Mucosa of rectum (tissue), 2 donors: ENCODE measurements around the gene ANKRD33B.
"Not testable (repeated sequence)": the region's sequence is repeated elsewhere in the genome, so short reads cannot be mapped to it uniquely, and the experiment has no call there.

ENCODE experiments used
- H3K27ac ChIP-seq, 2 donors: one replicate each; pipeline ENCODE4 v1.7.0; 2013; ENCODE audit warnings: inconsistent platforms in 2 of 2, low read depth in 2 of 2, low read length in 2 of 2
- H3K27me3 ChIP-seq, 2 donors: one replicate each; pipeline ENCODE4 v1.7.0; 2013; ENCODE audit warnings: low read length in 2 of 2; ENCODE audit not compliant: control insufficient read depth in 2 of 2, insufficient read depth in 2 of 2
- H3K36me3 ChIP-seq, 2 donors: one replicate each; pipeline ENCODE4 v1.7.0; 2013; ENCODE audit warnings: low read length in 2 of 2; ENCODE audit not compliant: control insufficient read depth in 2 of 2, insufficient read depth in 2 of 2
- H3K4me1 ChIP-seq, 2 donors: one replicate each; pipeline ENCODE4 v1.7.0; 2013; ENCODE audit warnings: low read length in 2 of 2, mild to moderate bottlenecking in 1 of 2; ENCODE audit not compliant: control insufficient read depth in 2 of 2, insufficient read depth in 2 of 2
- H3K4me3 ChIP-seq, 2 donors: one replicate each; pipeline ENCODE4 v1.7.0; 2013; ENCODE audit warnings: low read length in 2 of 2
- H3K9ac ChIP-seq, 2 donors: one replicate each; pipeline ENCODE4 v1.7.0; 2013; ENCODE audit warnings: low read length in 2 of 2, low read depth in 1 of 2, mild to moderate bottlenecking in 1 of 2
- H3K9me3 ChIP-seq, 2 donors: one replicate each; pipeline ENCODE4 v1.7.0; 2013; ENCODE audit warnings: low read length in 2 of 2; ENCODE audit not compliant: control insufficient read depth in 2 of 2
- donor health status: healthy.
- donor health status: Normal muscosa, but diverticular disease.

The ANKRD33B gene

DNA sequence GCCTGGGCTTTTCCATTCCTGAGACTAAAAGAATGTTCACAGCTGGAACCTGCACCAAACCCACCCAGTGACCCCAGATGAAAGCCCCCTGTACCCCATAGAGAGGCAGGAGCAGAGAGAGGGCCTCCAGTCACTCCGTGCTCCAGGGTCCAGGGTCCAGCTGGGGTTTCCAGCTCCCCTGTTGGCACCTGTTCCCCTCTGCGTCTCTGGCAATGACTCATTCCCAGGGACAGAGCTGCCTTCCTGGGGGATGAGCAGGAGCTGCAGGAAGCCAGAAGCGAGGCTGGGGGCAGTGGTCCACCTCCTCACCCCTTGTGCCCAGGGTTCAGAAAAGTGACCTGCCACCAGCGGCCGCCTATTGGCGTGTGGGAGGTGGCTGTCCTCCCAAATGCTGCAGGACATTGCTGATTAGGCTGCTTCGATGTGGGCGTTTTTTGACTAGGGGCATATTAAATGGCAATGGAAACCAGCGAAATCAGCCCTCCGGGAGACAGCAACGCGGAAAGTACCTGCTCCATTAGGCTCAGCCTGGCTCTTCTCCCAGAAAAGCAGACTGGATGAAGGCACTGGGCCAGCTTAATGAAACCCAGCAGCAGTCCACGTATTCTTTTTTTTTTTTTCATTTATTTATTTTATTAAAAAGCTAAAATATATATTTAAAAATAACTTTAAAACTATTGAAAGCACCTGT, 99.8 kb downstream of the ANKRD33B start:
- Histone ChIP-seq H3K4me3 (no peak overlapping the region), H3K4me1 (no peaks in the 10 kb centered on the region)

DNA sequence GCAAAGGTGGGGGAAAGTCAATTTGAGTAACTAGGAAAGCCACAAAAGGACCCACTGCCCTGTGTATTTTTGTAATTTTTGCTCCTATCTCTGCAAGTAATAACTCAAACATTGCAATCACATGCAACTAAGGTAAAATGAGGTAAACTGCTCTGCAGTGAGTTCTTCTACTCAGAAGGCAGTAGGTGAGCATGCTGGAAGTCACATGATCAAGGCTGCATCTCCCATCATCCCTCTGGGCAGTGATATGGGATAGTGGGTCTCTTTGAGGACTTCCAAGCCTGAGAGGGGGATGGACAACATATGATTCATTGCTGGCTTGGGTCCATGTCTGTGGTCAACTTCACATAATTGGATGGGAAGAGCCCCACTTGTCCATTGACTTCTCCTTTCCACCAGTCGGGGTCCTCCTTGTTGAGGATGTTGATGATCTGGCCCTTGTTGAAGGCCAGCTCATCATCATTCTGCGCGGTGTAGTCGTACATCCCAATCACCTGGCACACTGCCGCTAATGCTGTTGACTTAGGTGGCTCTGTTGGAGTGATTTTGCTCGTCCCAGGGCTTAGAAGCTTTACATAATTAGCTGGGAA, 100.4 kb downstream of the ANKRD33B start:
- H3K27me3 ChIP-seq, H3K4me1 ChIP-seq, H3K4me3 ChIP-seq, H3K36me3 ChIP-seq, H3K9ac ChIP-seq, H3K9me3 ChIP-seq, H3K27ac ChIP-seq: not testable (repeated sequence)

More for the DNA sequence above, 99.8 kb downstream of the ANKRD33B start:
- Histone ChIP-seq H3K9me3 (no peaks in the 10 kb centered on the region), H3K27me3 (no peaks in the 10 kb centered on the region), H3K27ac (no peak overlapping the region), H3K9ac (no peak overlapping the region), H3K36me3 (no peaks in the 10 kb centered on the region)

DNA sequence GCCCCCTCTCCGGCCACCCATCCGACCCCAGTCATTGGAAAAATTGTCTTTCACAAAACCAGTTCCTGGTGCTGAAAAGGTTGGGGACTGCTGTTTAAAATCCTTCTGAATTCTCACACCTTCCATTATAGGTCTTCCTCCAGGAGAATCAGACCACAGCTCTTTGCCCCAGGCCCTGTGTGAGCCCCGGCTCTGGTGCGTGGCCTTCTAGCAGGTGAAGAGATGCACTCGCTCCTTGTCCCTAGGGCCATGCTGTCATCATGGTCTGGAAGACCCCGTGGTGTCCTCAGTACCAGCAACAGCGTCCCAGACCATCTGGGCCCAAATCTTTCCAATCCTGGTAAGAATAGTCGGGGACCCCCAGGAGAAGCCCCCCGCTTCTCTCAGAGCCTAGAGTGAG, 101.9 kb downstream of the ANKRD33B start:
- Histone ChIP-seq H3K9ac (no peak overlapping the region), H3K9me3 (no peaks in the 10 kb centered on the region), H3K36me3 (no peaks in the 10 kb centered on the region), H3K4me1 (no peaks in the 10 kb centered on the region), H3K4me3 (no peak overlapping the region), H3K27ac (no peak overlapping the region), H3K27me3 (no peaks in the 10 kb centered on the region)

DNA sequence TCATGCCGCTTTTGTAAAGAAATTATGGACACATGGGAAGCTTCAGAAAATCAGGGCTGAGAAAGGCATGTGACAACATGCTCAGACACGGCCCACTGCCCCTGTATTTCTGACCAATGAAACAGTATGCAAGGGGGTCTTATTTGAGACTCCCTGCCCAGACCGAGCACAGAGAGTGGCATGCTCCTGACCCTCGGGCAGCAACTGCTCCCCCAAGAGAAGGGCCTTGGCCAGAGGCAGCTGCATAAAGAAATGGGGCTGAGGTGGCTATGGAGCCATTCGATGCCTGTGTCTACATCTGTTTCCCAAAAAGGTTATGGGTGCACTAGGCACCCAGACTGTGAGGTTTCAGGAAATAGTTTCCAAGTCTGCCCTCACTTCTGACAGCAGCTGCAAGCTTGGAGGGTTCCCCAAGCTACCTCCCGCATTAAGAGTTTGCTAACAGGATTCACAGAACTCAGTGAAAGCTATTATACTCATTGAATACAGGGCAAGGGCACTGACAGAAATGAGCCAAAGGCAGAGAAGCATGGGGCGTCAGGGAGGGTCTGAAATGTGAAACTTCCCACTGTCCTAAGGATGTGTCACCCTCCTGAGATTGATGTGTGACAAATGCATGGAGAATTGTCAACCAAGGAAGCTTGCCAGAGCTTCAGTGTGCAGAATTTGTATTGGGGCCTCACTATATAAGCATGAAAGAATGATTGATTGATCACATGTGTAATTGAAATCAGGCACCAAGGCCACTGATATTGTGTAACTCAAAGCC, 102.8 kb downstream of the ANKRD33B start:
- Histone ChIP-seq H3K27ac (no peak overlapping the region), H3K4me1 (no peaks in the 10 kb centered on the region), H3K27me3 (no peaks in the 10 kb centered on the region), H3K4me3 (no peak overlapping the region), H3K9ac (no peak overlapping the region), H3K36me3 (no peaks in the 10 kb centered on the region), H3K9me3 (no peaks in the 10 kb centered on the region)

DNA sequence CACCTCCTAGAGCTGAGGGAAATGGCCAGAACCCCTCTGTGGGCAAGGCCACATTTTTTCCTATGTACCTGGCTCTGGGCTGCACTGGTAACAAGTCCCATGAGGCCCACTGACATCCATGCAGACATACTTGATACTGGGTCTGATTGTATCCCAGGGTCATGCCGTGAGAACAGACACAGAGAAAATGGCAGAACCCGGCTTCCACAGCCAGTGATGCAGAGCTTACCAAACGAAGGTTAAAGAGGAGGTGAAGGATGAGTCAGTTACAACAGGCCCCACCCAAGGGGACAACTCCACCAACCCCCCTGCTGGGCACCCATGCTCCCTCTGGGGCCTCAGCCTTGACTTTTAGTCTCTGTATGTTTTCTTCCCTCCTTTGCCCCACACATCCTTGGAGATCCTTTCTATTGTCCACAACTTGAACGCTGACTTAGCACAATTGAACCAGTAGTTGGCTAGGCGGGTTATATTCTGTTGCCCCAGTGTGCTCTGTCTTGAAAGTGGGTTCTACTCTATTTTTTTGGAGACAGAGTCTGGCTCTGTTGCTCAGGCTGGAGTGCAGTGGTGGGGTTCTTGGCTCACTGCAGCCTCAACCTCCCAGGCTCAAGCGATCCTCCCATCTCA, 103.7 kb downstream of the ANKRD33B start:
- Histone ChIP-seq H3K27ac (no peak overlapping the region), H3K4me1 (no peaks in the 10 kb centered on the region), H3K9me3 (no peaks in the 10 kb centered on the region), H3K36me3 (no peaks in the 10 kb centered on the region), H3K9ac (no peak overlapping the region), H3K4me3 (no peak overlapping the region), H3K27me3 (no peaks in the 10 kb centered on the region)

DNA sequence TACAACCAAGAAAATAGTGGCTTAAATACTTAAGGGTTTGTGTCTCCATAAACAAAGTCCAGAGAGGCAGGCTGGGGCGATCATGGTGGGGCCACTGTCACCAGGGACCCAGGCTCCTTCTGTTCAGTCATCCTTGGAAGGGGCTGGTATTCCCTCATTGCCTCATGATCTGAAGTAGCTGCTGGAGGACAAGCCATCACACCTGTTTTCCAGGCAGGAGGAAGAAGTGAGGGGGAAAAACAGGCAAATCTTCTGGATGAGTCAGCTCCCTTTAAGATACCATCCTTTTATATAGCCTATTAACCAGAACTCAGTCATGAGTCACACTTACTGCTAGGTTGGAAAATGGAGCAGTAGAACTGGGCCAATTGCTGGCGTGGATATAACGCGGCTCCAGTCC, 104.8 kb downstream of the ANKRD33B start:
- H3K36me3 ChIP-seq: no peaks in the 10 kb centered on the region
- no peaks in the 10 kb centered on the region for H3K4me1 ChIP-seq
- H3K4me3 ChIP-seq: no peak overlapping the region
- no peaks in the 10 kb centered on the region for H3K9me3 ChIP-seq
- no peak overlapping the region for H3K9ac ChIP-seq
- H3K27ac ChIP-seq: no peak overlapping the region
- no peaks in the 10 kb centered on the region for H3K27me3 ChIP-seq

DNA sequence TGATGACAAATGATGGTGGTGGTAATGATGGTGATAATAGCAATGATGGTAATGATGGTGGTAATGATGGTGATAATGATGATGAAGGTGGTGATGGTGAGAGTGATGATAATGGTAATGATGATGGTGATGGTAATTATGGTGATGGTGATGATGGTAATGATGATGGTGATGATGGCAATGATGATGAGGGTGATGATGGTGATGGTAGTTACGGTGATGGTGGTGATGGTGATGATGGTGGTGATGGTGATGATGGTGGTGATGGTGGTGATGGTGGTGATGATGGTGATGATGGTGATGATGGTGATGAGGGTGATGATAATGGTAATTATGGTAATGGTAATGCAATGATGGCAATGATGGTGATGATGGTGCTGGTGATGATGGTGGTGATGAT, 106.1 kb downstream of the ANKRD33B start:
- H3K4me3 ChIP-seq: no peak overlapping the region
- no peak overlapping the region for H3K27ac ChIP-seq
- no peaks in the 10 kb centered on the region for H3K4me1 ChIP-seq
- H3K27me3 ChIP-seq: no peaks in the 10 kb centered on the region
- H3K9ac ChIP-seq: no peak overlapping the region
- no peaks in the 10 kb centered on the region for H3K36me3 ChIP-seq
- no peaks in the 10 kb centered on the region for H3K9me3 ChIP-seq

DNA sequence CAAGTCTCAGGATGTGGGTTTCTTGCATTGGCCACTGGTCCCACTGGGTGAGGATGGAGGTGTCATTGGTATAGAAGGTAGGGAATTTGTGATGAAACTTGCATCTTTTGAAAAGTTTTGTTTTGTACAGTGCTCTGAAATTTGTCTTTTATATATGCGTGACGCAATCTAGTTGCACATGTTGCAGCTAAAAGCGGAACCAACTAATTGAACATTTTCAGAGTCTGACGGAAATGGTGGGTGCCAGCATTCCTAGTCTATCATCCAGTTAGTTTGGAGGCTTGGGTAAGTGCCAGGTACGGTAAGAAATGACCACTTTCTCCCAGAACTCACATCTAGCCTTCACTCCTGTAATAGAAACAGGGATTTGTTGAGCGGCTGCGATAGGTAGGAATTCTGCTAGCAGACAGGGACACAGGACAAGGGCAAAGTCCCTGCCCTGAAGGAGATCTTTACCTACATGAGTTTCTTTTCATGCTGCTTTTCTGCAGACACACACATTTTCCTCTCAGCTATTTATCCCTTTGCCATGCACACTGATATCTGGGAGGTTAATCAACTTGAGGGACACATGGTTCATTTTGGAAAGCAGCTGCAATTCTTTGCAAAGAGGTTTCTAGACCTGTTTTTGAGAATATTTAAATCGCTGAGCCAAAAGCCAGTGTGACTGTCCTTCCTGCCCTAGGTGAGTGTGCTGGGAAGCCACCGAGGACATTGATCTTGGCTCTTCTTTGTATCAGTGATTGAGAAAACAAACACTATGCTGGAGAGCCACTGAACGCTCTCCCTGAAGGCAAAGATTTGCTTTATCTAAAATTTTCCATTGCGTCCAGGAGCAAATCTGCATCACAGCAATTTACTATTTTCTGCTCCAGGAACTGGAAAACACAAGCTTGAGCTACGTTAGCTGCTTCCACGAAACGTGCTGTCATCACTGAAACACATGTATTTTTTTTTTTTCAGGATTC, 107.5 kb downstream of the ANKRD33B start:
- H3K9me3 ChIP-seq: no peaks in the 10 kb centered on the region
- no peaks in the 10 kb centered on the region for H3K4me1 ChIP-seq
- H3K9ac ChIP-seq: no peak overlapping the region
- no peak overlapping the region for H3K4me3 ChIP-seq
- no peaks in the 10 kb centered on the region for H3K36me3 ChIP-seq
- no peaks in the 10 kb centered on the region for H3K27me3 ChIP-seq
- H3K27ac ChIP-seq: no peak overlapping the region

DNA sequence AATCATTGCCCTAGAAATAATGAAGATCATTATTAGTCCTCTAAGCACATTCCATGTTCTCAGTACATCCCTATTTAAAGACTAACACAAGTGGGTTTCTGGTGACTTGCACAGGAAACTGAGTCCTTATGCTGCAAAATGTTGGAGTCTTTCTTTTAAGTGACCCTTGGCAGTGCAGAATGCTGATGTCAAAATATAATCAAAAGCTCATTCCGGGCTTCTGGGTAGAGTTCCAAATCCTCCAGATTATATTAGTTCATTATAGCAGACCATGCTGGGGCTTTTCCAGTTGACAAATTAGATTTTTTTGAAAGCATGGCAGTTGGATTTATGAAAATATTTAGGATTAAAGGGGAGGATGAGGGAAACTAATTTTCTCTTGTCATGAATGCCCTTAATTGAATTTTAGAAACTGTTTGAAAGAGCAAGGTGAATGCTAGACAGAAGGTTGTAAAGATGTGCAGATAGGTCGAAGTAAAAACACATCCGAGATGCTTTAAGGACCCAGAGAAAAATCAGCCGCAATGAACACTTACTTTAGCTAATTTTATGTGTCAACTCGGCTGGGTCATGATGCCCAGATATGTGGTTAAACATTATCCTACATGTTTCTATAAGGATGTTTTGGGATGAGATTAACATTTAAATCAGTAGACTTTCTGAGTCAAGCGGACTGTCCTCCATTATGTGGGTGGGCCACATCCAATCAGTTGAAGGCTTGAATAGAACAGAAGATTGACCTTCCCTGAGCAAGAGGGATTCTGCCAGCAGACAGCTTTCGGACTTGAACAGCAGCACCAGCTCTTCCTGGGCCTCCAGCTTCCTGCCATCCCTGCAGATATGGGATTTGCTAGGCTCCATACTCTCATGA, 108.5 kb downstream of the ANKRD33B start:
- Histone ChIP-seq H3K9me3 (no peaks in the 10 kb centered on the region), H3K36me3 (peaks cover 0 to 2% of the 10 kb centered on the region in 2 donors), H3K9ac (no peak overlapping the region), H3K4me1 (no peaks in the 10 kb centered on the region), H3K27me3 (no peaks in the 10 kb centered on the region), H3K27ac (no peak overlapping the region), H3K4me3 (no peak overlapping the region)
